Measurements from ENCODE around the gene RBM23.

The RBM23 gene

DNA sequence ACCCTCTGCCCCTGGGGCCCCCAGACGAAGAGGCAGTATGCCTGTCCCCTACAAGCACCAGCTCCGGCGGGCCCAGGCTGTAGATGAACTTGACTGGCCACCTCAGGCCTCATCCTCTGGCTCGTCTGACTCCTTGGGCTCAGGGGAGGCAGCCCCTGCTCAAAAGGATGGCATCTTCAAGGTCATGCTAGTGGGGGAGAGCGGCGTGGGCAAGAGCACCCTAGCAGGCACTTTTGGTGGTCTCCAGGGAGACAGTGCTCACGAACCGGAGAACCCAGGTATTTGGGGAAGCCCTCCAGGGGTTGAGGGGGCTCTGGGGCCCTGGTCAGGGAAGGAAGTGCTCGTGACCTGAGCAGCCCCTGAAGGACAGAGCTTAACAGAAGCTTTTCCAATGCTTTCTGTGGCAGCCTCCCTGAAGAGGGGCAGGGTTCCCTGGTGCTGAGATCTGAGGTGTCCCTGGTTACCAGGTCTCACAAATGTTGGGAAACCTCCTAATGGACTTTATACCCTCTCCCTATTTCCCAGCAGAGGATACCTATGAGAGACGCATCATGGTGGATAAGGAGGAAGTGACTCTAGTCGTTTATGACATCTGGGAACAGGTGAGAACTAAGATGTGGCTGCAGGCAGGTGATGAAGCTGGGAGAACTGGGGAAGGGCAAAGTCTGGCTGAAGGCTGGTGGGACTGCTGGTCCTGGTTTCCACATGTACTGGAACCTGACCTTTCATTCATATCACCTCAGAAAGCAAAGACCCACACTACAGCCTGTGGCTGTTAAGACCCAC lies 34.0 kb downstream of the RBM23 start:
- no peak for DNase-seq

DNA sequence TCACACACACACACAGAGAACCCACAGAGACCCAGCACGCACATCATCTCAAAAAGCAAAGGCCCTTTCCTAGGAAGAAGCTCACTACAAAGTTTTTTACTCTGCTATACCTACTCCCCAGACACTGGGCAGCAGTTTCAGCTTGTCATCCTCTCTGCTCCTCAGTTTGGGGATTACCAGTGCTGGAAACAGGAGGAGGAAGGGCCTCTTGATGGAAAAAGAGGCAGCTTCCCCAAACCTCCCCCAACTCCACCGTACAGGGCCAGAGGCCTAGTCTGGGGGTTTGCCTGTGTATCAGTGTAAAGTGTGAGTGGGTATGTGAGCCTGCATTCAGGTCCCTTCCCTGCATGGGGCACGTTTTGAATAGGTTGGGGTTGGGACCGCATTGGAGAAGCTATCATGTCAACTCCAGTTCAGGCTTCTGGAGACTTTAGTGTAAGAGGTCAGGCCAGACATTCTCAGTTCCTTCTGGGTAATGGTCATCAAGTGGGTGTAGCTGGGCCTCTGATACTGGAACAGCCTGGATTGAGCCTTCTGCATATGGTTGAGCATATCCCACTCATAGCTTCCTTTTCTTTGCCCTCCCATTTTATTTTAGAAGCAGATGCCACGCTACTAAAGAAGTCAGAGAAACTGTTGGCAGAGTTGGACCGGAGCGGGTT lies 34.7 kb downstream of the RBM23 start:
- no peak for DNase-seq

DNA sequence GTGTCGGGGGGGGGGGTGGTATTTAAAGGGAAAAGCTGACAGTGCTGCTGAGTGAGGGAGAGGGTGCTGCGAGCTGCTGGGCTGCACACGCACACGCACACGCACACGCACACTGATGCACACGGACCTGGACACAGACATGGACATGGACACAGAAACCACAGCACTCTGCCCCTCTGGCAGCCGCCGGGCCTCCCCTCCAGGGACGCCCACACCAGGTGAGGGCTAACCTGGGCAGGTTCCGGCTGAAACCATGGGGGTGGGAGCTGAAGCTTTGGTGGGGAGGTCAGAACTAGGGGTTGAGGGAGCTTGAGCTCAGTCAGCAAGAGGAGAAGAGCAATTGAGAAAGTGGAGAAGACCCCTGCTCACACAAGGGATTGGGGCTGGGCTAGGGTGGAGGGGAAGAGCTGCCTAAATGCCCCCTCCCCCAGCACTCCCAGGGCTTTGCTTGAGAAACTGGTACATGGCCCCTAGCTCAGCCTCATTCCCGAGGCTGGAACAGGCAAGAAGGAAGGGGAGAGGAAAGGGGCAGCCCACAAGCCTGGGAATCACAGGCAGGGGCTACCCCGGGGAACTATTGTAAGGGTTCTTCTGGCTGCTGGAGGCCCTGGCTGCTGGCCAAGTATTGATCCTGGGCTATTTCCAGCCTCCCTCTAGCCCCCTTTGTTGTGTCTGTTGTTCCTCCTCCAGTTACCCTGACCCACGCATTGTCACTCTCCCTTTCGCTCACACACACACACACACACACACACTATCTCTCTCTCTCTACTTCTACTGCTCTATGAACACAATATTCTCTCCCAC lies 35.6 kb downstream of the RBM23 start, which contains the start of gene REM2:
Gene REM2 (plus strand): TSS at position 50 of the 804 bp plus-strand sequence. CDS start 66 bp downstream, at position 116.
- no peak for DNase-seq

DNA sequence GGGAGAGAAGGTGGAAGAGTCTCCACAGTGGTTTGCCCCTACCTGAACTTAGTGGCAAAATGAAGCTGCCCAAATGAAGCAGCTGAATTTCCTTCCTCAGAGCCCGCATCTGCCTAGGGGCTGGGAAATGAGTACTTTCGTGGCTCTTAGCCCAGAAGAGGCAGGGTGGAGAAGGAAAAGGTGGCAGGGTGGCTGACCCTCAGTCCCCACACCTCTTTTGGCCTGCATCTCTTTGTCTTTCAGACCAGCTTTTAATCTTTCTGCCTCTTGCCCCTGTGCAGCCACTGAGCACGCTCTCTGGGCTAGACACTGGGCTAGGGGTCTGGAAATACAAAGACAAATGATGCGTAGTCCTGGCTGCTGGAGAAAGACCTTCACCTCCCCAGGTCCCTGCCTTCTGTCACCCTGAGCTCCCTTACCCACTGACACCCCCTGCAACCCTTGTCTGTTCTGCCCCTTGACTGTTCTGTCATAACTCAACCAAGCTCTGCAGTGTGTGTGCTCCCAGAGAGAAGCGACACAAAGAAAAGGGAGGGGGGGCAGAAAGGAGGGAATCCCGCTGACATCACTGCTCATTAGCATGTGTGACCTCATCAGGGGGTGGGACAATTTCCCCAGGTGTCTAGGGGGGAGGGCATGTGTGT lies 36.3 kb downstream of the RBM23 start:
- peak; percentile 53 to 64 for DNase-seq

DNA sequence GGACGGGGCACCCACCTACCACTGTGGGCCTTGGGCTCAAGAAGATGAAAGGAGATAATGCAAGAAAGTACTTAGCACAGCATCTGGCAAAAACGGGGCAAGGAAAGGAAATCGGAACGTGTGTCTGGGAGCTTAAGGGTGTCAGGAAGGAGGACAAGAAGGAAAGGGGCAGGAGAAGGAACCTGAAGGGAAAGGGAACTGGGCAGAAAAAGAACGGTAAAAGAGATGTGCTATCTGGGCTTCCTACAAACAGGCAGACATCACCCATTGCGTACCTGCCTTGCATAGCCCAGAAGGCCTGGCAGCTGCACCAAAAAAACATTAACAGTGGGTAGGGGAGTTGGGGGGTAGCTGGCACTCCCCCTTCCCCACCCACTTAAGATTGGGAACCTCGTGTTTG lies 36.9 kb downstream of the RBM23 start:
- DNase-seq: no peak

DNA sequence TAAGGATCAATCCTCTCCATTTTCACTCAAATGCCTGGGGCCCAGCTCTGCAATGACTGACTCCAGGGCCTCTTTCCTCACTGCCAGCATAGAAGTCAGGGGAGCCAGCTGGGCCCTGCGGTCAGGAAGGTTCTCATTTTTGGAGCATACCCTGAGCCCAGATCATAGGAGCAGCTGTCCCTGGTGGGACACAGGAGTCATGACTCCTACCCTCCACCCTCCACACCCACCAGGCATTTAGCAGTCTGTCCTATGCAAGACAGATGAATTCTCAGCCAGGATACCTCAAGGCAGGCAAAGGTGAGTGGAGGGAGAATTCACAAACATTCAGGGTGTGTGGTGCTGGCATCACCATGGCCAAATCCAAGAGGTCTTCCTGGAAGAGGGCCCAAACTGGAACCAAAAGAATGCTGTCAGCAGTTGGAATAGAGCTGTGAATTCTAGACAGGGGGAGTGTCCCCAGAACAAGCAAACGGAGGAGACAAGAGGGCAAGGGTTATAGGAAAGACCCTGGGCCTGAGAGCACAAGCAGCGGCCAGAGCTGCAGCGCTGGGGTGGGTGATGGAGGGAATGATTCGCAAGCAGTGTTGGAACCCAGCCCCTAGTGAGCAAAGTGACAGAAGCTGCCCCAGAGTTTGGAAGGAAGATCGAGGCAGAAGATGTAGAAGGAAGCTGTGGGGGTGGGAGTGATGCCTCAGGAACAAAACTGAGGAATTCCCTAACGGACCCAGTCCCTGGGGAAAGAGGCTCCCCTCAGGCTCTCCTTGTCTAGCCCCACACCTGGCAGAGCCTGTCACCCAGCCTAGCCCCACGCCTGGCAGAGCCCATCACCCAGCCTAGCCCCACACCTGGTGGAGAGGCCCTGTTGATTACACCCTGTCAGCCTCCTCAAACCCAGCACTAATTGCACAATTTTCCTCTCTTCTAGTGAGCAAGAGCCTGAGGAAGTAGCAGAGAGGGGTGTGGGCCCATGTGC lies 40.4 kb downstream of the RBM23 start:
- DNase-seq: no peak

DNA sequence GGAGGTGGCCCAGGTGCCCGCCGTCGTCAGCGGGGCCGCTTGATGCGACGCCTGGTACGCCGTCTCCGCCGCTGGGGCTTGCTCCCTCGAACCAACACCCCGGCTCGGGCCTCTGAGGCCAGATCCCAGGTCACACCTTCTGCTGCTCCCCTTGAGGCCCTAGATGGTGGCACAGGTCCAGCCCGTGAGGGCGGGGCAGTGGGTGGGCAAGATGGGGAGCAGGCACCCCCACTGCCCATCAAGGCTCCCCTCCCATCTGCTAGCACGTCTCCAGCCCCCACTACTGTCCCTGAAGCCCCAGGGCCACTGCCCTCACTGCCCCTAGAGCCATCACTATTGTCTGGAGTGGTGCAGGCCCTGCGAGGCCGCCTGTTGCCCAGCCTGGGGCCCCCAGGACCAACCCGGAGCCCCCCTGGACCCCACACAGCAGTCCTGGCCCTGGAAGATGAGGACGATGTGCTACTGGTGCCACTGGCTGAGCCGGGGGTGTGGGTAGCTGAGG lies 41.9 kb downstream of the RBM23 start:
- no peak for DNase-seq

DNA sequence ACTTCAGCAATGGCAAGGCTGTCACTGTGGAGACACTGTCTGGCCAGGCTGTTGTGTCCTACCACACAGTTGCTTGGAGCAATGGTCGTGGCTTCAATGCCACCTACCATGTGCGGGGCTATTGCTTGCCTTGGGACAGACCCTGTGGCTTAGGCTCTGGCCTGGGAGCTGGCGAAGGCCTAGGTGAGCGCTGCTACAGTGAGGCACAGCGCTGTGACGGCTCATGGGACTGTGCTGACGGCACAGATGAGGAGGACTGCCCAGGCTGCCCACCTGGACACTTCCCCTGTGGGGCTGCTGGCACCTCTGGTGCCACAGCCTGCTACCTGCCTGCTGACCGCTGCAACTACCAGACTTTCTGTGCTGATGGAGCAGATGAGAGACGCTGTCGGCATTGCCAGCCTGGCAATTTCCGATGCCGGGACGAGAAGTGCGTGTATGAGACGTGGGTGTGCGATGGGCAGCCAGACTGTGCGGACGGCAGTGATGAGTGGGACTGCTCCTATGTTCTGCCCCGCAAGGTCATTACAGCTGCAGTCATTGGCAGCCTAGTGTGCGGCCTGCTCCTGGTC lies 43.1 kb downstream of the RBM23 start:
- no peak for DNase-seq

DNA sequence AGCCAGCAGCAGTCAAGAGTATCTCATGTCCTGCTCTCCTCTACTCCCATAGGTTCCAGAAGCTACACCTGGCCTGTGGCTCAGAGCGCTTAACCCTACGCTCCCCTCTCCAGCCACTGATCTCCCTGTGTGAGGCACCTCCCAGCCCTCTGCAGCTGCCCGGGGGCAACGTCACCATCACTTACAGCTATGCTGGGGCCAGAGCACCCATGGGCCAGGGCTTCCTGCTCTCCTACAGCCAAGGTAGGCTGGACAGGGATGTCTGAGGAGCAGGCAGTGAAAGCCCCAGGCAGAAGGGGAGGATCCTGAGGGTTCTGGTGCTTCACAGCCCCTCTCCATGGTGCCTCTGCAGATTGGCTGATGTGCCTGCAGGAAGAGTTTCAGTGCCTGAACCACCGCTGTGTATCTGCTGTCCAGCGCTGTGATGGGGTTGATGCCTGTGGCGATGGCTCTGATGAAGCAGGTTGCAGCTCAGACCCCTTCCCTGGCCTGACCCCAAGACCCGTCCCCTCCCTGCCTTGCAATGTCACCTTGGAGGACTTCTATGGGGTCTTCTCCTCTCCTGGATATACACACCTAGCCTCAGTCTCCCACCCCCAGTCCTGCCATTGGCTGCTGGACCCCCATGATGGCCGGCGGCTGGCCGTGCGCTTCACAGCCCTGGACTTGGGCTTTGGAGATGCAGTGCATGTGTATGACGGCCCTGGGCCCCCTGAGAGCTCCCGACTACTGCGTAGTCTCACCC lies 43.8 kb downstream of the RBM23 start:
- no peak for DNase-seq

DNA sequence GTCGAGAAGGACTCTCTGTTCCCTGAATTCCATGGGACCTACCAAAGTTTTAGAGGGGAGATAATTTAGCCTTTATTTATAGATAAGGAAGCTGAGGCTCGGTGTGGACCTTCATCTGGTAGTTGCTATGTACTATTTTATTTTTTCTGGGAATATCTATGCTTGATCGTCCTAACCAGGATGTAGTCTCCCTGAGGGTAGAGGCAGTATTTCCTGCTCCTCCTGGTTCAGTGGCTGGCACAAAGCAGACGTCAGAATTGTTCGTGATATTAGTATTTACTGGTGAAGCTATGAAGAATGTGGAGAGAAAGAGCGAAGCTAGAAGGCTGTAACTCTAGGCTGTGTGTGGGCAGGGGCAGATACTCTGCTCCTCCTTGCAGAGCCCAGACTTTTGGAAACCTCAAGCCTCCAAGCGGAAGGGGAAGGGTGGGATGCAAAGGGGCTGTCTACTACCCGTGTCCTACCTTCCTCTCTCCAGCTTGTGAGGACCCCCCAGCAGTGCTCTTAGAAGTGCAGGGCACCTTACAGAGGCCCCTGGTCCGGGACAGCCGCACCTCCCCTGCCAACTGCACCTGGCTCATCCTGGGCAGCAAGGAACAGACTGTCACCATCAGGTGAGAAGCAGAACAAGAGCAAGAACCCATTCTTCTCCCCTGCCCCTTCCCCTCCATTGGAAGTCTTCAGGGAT lies 46.0 kb downstream of the RBM23 start:
- no peak for DNase-seq

DNA sequence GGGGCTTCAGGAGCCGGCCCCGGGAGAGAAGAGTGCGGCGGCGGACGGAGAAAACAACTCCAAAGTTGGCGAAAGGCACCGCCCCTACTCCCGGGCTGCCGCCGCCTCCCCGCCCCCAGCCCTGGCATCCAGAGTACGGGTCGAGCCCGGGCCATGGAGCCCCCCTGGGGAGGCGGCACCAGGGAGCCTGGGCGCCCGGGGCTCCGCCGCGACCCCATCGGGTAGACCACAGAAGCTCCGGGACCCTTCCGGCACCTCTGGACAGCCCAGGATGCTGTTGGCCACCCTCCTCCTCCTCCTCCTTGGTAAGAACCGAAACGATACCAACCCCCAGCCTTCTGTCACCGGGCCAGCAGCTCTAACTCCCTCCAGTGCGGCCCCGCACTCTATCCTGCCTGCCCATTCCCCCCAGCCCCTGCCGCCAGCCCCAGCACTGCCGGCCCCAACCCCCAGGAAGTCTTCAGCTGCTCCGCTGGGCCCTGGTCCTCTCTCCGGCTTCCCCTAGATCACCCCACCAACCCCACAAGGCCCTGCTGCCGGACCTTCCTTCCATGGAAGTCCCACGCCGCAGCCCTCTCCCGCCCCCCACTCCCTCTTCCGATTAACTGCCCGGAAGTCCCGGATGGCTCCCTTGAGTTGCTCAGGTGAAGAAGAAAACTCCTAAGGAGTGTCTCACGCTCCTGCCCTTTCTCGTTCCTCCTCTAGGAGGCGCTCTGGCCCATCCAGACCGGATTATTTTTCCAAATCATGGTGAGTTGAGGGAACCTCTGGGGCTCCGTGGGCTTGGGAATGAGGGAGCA lies 46.7 kb downstream of the RBM23 start:
- peak; percentile 61 to 69 for DNase-seq

DNA sequence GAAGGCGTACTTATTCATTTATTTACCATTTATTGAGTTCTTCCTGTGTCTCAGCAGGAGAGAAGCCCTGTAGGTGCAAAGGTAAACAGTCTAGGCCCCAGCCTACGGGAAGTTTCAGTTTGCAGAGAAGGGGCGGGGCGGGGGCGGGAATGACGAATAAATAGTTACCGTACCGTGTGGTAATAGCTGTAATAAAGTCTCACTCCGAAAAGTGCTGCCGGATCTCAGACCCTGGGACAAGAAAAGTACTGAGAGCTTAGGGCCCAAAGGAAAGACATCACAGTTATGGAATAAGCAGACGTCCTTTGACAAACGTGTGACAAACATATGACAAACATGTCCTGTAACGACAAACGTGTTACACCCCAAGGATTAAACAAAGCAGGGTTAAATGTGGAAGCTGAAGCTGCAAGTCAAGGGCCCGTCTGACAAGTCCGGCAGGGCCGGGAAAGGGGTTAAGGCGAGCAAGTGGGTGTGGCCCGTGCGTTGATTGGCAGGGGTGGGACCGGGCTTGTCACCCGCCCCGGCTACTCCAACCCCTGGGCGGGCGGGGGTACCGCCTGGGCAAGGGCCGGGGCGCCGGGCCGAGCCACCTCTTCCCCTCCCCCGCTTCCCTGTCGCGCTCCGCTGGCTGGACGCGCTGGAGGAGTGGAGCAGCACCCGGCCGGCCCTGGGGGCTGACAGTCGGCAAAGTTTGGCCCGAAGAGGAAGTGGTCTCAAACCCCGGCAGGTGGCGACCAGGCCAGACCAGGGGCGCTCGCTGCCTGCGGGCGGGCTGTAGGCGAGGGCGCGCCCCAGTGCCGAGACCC lies 47.5 kb downstream of the RBM23 start, which contains the start of gene LRP10:
Gene LRP10 (plus strand): TSS at position 517 of the 809 bp plus-strand sequence. CDS start 564 bp downstream, outside the sequence.
- peak; percentile 80 to 83 for DNase-seq

DNA sequence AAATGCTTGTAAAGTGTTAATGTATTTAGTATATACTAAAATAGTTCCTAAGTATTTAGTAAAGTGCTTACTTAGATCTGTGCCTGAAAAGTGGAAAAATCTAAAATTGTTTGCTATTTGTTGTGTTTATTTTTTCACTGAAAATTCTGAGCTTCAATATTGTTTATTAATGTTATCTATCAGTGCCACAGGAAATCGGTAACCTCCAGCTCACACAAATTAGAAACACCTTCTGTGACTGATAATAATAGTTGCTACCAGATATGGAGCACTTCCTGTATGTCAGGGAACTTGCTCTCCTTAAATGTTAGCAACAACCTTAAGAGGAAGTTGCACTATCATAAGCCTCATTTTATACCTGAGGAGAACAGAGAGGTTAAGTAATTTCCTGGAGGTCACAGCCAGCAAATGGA lies 48.1 kb downstream of the RBM23 start:
- no peak for DNase-seq

DNA sequence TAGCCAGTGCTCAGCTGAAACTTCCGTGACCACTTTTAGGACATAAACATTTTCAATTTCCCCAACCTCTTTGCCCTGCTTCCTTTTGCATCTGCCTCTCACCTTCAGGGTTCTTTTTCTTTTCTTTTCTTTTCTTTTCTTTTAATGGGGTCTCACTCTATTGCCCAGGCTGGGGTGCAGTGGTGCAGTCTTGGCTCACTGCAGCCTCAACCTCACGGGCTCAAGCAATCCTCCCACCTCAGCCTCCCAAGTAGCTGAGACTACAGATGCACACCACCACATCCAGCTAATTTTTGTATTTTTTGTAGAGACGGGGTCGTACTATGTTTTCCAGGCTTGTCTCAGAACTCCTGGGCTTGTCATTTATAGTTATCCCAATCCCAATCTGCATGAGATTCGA lies 52.1 kb downstream of the RBM23 start:
- DNase-seq: no peak

DNA sequence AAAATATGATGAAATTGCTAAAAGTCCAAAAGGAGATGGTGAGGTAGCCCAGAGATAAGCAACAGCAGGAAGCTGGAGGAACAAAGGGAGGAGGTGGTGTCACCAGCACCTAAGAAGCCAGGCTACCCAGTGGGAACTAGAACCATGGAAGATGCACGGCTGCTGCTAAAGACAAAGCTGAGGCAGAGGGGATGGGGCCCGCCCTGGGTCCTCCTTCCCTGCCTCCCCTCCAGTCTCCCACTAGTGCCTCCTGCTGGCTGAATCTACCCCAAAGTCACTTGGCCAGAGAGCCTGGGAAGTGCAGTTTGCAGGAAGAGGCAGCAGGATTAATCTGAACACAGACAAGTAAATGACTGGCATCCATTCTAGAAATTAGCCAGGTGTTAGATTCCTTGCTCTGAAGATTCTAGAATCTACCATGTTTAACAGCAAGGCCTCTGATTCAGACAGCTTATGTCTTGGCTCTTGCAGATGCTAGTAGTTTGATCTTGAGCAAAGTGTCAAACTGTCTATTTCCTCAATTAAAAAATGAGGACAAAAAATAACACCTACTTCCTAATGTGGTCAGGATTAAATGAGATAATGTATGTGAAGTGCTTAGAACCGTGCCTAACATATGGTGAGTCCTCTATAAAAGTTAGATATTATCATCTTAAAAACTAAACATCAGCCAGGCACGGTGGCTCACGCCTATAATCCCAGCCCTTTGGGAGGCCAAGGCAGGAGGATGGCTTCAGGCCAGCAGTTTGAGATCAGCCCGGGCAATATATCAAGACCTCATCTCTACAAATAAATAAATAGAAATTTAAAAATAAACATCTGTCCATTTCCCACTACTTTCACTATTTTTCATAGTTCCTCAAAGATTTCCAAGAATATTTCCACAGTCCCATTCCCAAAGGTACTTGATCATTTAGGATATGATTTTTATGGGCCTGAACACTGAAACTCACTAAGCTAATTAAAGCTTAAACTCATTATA lies 53.2 kb downstream of the RBM23 start:
- no peak for DNase-seq

DNA sequence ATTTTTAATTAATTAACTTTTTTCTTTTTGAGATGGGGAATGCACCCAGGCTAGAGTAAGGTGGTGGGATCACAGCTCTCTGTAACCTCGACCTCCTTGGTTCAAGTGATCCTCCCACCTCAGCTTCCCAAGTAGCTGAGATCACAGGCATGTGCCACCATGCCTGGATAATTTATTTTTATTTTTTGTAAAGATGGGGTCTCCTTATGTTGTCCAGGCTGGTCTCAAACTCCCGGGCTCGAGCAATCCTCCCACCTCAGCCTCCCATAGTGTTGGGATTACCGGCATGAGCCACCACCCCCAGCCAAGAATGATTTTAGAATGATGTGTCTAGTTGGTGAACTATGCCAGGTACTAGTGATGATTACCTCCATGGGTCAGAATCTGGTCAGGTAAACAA lies 54.0 kb downstream of the RBM23 start:
- no peak for DNase-seq

DNA sequence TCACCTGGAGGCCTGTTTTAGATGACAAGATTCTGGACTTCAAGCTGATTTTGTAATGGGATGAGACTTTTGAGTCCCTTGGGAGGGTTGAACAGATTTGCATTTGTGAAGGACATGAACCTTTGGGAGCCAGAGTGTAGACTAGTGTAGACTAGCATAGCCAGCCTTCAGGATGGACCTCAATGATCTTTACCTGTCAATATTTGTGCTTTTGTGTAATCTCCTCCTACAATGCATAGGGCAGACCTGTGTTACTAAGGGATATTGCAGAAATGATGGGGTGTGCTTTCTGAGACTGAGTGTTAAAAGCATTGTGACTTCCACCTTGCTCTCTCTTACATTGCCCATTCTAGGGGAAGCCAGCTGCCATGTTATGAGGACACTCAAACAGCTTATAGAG lies 57.3 kb downstream of the RBM23 start:
- DNase-seq: no peak

Data from activated CD4-positive, alpha-beta T cell treated with anti-CD3 and anti-CD28 coated beads, Interleukin-2, amount 50 U/mL, for 4 hours (primary cell).